MCF 10A (cell line): Measurements from ENCODE around the gene LAMTOR4. TPM values are rescaled to one million over a fixed set of nuclear protein-coding genes. Genes with fewer than 3 reads are reported as not detected.

ENCODE experiments used
- Bru-seq: library from RNA; stranded (reverse); fragments of 400-500 nt; gene quantifications from one replicate; lab custom pipeline; 2021; lab: Mats Ljungman, UMichigan
- BruChase-seq, 2 experiments: library from RNA; stranded (reverse); fragments of 400-500 nt; gene quantifications; one replicate each; lab custom pipeline; 2021; lab: Mats Ljungman, UMichigan
- BruUV-seq: library from RNA; stranded (reverse); fragments of 400-500 nt; replicated peaks from 2 replicates; lab custom pipeline; 2021; lab: Mats Ljungman, UMichigan
- CTCF ChIA-PET: fragments of 300-600 bp; sonication (Branson Sonifier 250); formaldehyde crosslinking; extraction: SDS; loops from one replicate; lab custom pipeline; 2021; ENCODE audit warnings: antibody characterized with exemption, inconsistent platforms; lab: Yijun Ruan, JAX
- POLR2A ChIA-PET: fragments of 300-600, 350-650 bp; sonication (Branson Sonifier 250); formaldehyde crosslinking; extraction: SDS; loops from one replicate; lab custom pipeline; 2020; ENCODE audit warnings: antibody characterized with exemption, inconsistent platforms; lab: Yijun Ruan, JAX
- DNase-seq: peaks from one replicate; pipeline ENCODE4 v3.0.0-alpha.2; 2018; ENCODE audit not compliant: unreplicated experiment
- H3K27ac Mint-ChIP-seq: one replicate; pipeline ENCODE4 v1.8.0; 2022; ENCODE audit warnings: mild to moderate bottlenecking, low read depth, mixed read lengths; ENCODE audit not compliant: unreplicated experiment
- H3K27me3 Mint-ChIP-seq: one replicate; pipeline ENCODE4 v1.8.0; 2022; ENCODE audit warnings: mixed read lengths; ENCODE audit not compliant: insufficient read depth, unreplicated experiment
- H3K36me3 Mint-ChIP-seq: one replicate; pipeline ENCODE4 v1.8.0; 2022; ENCODE audit warnings: mild to moderate bottlenecking, moderate library complexity, mixed read lengths; ENCODE audit not compliant: insufficient read depth, unreplicated experiment
- H3K4me1 Mint-ChIP-seq: one replicate; pipeline ENCODE4 v1.8.0; 2022; ENCODE audit warnings: mixed read lengths; ENCODE audit not compliant: insufficient read depth, unreplicated experiment
- H3K4me3 Mint-ChIP-seq: one replicate; pipeline ENCODE4 v1.8.0; 2022; ENCODE audit warnings: mild to moderate bottlenecking, moderate library complexity, mixed read lengths; ENCODE audit not compliant: unreplicated experiment
- H3K9me3 Mint-ChIP-seq: one replicate; pipeline ENCODE4 v1.8.0; 2022; ENCODE audit warnings: mixed read lengths; ENCODE audit not compliant: unreplicated experiment
- intact Hi-C: fragments of 100-400 bp; cut with micrococcal nuclease; formaldehyde crosslinking; loops from 2 replicates; pipeline ENCODE4 v1.14.1; 2022
- long read RNA-seq: library from polyadenylated mRNA; stranded (forward); transcript quantifications from one replicate; pipeline ENCODE4 v2.0.0, GENCODE V29; 2022
- total RNA-seq: library from RNA; stranded (reverse); gene quantifications from 2 replicates; pipeline ENCODE4 v1.2.3, GENCODE V29; 2022
- TF ChIP-seq, protein P1 (sequence below): fragments of 200-600 bp; IDR thresholded peaks from one replicate; pipeline ENCODE4 v1.8.0; 2022; ENCODE audit warnings: antibody characterized with exemption, mild to moderate bottlenecking; ENCODE audit not compliant: unreplicated experiment

Gene LAMTOR4
- total RNA-seq (76.6 and 87.3 TPM in 2 replicates), Bru-seq, nascent RNA (percentile 61 among the genes with signal in this experiment), BruChase-seq, experiment 1, labeled RNA remaining after a 6-hour chase (percentile 72 among the genes with signal in this experiment), BruChase-seq, experiment 2, labeled RNA remaining after a 2-hour chase (percentile 67 among the genes with signal in this experiment)
- long read RNA-seq, transcript LAMTOR4-204 (3 exons, 371 nt) = minor isoform, 12 of 119 reads
- long read RNA-seq, transcript LAMTOR4-201 (4 exons, 605 nt) = major isoform, 84 of 119 reads
- long read RNA-seq, transcript LAMTOR4-205 (4 exons, 621 nt) = minor isoform, 9 of 119 reads
- long read RNA-seq, partial matches to known transcripts = 2 of 119 reads
- long read RNA-seq, other reads (novel, unspliced or antisense) = 6 of 119 reads

- ChIA-PET POLR2A (interaction anchor here (0.6 to 4.3 kb wide), 22 partner anchors 8 to 280 kb away, joined by 3 to 58 read pairs (median 4); partner anchors contain the start of genes AP4M1, COPS6, GAL3ST4 and GPC2), CTCF (interaction anchor here (0.6 to 1.3 kb wide), 2 partner anchors 18 to 67 kb away, joined by 3 read pairs; no protein-coding TSS in a partner anchor)
- peaks cover 14% of the 10 kb centered on the region for H3K4me1 Mint-ChIP-seq
- peaks cover 27% of the 10 kb centered on the region for H3K36me3 Mint-ChIP-seq
- intact Hi-C loops = no loop called here
- no peaks in the 10 kb centered on the region for H3K9me3 Mint-ChIP-seq
- TF ChIP-seq, protein P1, sequence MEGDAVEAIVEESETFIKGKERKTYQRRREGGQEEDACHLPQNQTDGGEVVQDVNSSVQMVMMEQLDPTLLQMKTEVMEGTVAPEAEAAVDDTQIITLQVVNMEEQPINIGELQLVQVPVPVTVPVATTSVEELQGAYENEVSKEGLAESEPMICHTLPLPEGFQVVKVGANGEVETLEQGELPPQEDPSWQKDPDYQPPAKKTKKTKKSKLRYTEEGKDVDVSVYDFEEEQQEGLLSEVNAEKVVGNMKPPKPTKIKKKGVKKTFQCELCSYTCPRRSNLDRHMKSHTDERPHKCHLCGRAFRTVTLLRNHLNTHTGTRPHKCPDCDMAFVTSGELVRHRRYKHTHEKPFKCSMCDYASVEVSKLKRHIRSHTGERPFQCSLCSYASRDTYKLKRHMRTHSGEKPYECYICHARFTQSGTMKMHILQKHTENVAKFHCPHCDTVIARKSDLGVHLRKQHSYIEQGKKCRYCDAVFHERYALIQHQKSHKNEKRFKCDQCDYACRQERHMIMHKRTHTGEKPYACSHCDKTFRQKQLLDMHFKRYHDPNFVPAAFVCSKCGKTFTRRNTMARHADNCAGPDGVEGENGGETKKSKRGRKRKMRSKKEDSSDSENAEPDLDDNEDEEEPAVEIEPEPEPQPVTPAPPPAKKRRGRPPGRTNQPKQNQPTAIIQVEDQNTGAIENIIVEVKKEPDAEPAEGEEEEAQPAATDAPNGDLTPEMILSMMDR = no peak
- no peaks in the 10 kb centered on the region for H3K27me3 Mint-ChIP-seq
- BruUV-seq = no TSS peak
- peak within 1 kb of the TSS; percentile 92 for H3K4me3 Mint-ChIP-seq
- H3K27ac Mint-ChIP-seq = peak within 1 kb of the TSS; percentile 82
- peak; percentile 99 for DNase-seq
These were observed at the start of gene LAMTOR4 for GRCh38 chr7:100148559-100149328. TSS of gene LAMTOR4 (plus strand) at chr7:100148918. CDS start at chr7:100148973, 55 bp downstream.

DNA sequence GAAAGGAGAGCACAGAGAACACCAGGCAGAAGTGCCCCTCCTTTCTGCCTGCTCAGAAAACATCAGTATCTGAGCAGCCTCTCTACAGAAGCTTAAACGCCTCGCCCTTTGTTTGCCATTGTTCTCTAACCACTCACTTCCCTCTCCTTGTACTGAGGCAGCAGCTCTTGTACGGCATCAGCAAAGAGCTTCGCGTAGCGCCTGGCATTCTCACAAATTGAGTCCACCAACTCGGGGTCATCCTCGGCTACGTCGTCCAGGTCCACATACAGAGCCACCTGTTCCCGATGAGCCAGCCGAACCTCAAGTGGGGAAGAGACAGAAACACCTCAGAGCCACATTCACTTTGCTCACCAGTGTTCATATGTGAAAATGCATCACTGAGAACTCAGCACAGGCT lies 49.3 kb upstream of the LAMTOR4 start:
- H3K27me3 Mint-ChIP-seq = no peaks in the 10 kb centered on the region
- H3K4me3 Mint-ChIP-seq = peak overlapping the region; percentile 98
- DNase-seq = no peak
- no peaks in the 10 kb centered on the region for H3K9me3 Mint-ChIP-seq
- H3K27ac Mint-ChIP-seq = peak overlapping the region; percentile 99
- BruUV-seq = no TSS peak
- intact Hi-C loops = no loop called here
- CTCF ChIA-PET = no interaction called here
- H3K4me1 Mint-ChIP-seq = peaks cover 32% of the 10 kb centered on the region
- H3K36me3 Mint-ChIP-seq = peaks cover 83% of the 10 kb centered on the region
- TF ChIP-seq, protein P1 = no peak
- POLR2A ChIA-PET = interaction anchor here (0.6 to 4.3 kb wide), 8 partner anchors 10 to 594 kb away, joined by 3 to 92 read pairs (median 10); partner anchors contain the start of genes COPS6, LAMTOR4, MBLAC1 and ZKSCAN1

- intact Hi-C loops = loop anchor here (1.0 to 2.0 kb wide), 3 partner anchors 11 to 20 kb away; partner anchors contain the start of genes CNPY4, TAF6 and ZNF3
- peak overlapping the region; percentile 98 for H3K4me3 Mint-ChIP-seq
- CTCF ChIA-PET = interaction anchor here (0.5 to 3.0 kb wide), 3 partner anchors 18 to 178 kb away, joined by 3 to 16 read pairs (median 3); no protein-coding TSS in a partner anchor
- TF ChIP-seq, protein P1 = no peak
- peak overlapping the region; percentile 99 for H3K27ac Mint-ChIP-seq
- peaks cover 78% of the 10 kb centered on the region for H3K36me3 Mint-ChIP-seq
- H3K4me1 Mint-ChIP-seq = peaks cover 32% of the 10 kb centered on the region
- POLR2A ChIA-PET = interaction anchor here (0.7 to 5.8 kb wide), 20 partner anchors 11 to 595 kb away, joined by 3 to 92 read pairs (median 8); partner anchors contain the start of genes CNPY4, COPS6, LAMTOR4 and MBLAC1
- no peaks in the 10 kb centered on the region for H3K27me3 Mint-ChIP-seq
- no TSS peak for BruUV-seq
- peak; percentile 94 for DNase-seq
- H3K9me3 Mint-ChIP-seq = no peaks in the 10 kb centered on the region
These were observed 48.2 kb upstream of the LAMTOR4 start for GRCh38 chr7:100100420-100101015.
